IMR-90 (cell line): ENCODE measurements around the gene PPA2. TPM values are rescaled to one million over a fixed set of nuclear protein-coding genes. Genes with fewer than 3 reads are reported as not detected.

ENCODE experiments used
- ATAC-seq: fragments of 200-7000 bp; cut with Tn5 transposase; 2 replicates; pipeline ENCODE4 v1.9.1; 2020; ENCODE audit warnings: low read depth, mild to moderate bottlenecking, moderate library complexity
- BruUV-seq: library from RNA; stranded (reverse); fragments of 400-500 nt; replicated peaks from 2 replicates; lab custom pipeline; 2021; lab: Mats Ljungman, UMichigan
- CTCF ChIA-PET: fragments of 300-600 bp; formaldehyde crosslinking; extraction: SDS; loops from one replicate; lab custom pipeline; 2021; ENCODE audit warnings: antibody characterized with exemption; lab: Yijun Ruan, JAX
- POLR2A ChIA-PET: fragments of 300-600 bp; sonication (Branson Sonifier 250); formaldehyde crosslinking; loops from one replicate; lab custom pipeline; 2022; ENCODE audit warnings: antibody characterized with exemption; ENCODE audit not compliant: unreplicated experiment; lab: Charles Lee
- DNase-seq: peaks from one replicate; pipeline ENCODE4 v3.0.0; 2013
- H2AFZ ChIP-seq: replicated peaks from 2 replicates; pipeline ENCODE3; 2013; ENCODE audit warnings: low read length, mild to moderate bottlenecking; ENCODE audit not compliant: poor library complexity
- H2AK5ac ChIP-seq: 2 replicates; pipeline ENCODE4 v1.6.1; 2013; ENCODE audit warnings: low read depth, low read length, inconsistent platforms
- H2AK9ac ChIP-seq: replicated peaks from 2 replicates; pipeline ENCODE3; 2013; ENCODE audit warnings: mild to moderate bottlenecking, low read depth, low read length, moderate library complexity; ENCODE audit not compliant: poor library complexity
- H2BK120ac ChIP-seq: 2 replicates; pipeline ENCODE4 v1.6.1; 2013; ENCODE audit warnings: low read depth, low read length, inconsistent platforms
- H2BK15ac ChIP-seq: 3 replicates; pipeline ENCODE4 v1.6.1; 2013; ENCODE audit warnings: low read depth, low read length, inconsistent platforms
- H2BK20ac ChIP-seq: 2 replicates; pipeline ENCODE4 v1.6.1; 2013; ENCODE audit warnings: low read depth, mild to moderate bottlenecking, inconsistent platforms, low read length, moderate library complexity
- H2BK5ac ChIP-seq: 2 replicates; pipeline ENCODE4 v1.6.1; 2013; ENCODE audit warnings: mild to moderate bottlenecking, low read depth, low read length, inconsistent platforms; ENCODE audit not compliant: poor library complexity, severe bottlenecking
- H3K14ac ChIP-seq: replicated peaks from 2 replicates; pipeline ENCODE4 v1.6.1; 2013; ENCODE audit warnings: low read depth, low read length, inconsistent platforms
- H3K18ac ChIP-seq: 2 replicates; pipeline ENCODE4 v1.6.1; 2013; ENCODE audit warnings: low read depth, low read length, control low read depth
- H3K23ac ChIP-seq: 2 replicates; pipeline ENCODE4 v1.6.1; 2013; ENCODE audit warnings: low read depth, low read length, inconsistent platforms
- H3K27ac ChIP-seq: 2 replicates; pipeline ENCODE4 v1.5.1; 2013; ENCODE audit warnings: mild to moderate bottlenecking, control low read depth, low read length; ENCODE audit not compliant: insufficient read depth
- H3K27me3 ChIP-seq: 2 replicates; pipeline ENCODE4 v1.6.1; 2013; ENCODE audit warnings: low read length; ENCODE audit not compliant: control insufficient read depth, insufficient read depth
- H3K36me3 ChIP-seq: 2 replicates; pipeline ENCODE4 v1.6.1; 2013; ENCODE audit warnings: low read length, mixed read lengths; ENCODE audit not compliant: control insufficient read depth, insufficient read depth
- H3K4ac ChIP-seq: 2 replicates; pipeline ENCODE4 v1.6.1; 2013; ENCODE audit warnings: low read depth, low read length, inconsistent platforms
- H3K4me1 ChIP-seq: 2 replicates; pipeline ENCODE4 v1.6.1; 2013; ENCODE audit warnings: low read length, mixed read lengths; ENCODE audit not compliant: control insufficient read depth, insufficient read depth
- H3K4me2 ChIP-seq: 2 replicates; pipeline ENCODE4 v1.6.1; 2013; ENCODE audit warnings: low read depth, mild to moderate bottlenecking, control low read depth, low read length, moderate library complexity
- H3K4me3 ChIP-seq: 2 replicates; pipeline ENCODE4 v1.5.1; 2013; ENCODE audit warnings: low read depth, mild to moderate bottlenecking, control low read depth, low read length, moderate library complexity; ENCODE audit not compliant: insufficient read depth
- H3K56ac ChIP-seq: 2 replicates; pipeline ENCODE4 v1.6.1; 2013; ENCODE audit warnings: low read length, inconsistent platforms; ENCODE audit not compliant: insufficient read depth; ENCODE audit errors: extremely low read depth
- H3K79me1 ChIP-seq, 2 experiments: 2 replicates each; pipeline ENCODE4 v1.6.1; 2013; ENCODE audit warnings: low read length in 2 of 2, inconsistent platforms in 1 of 2, low read depth in 1 of 2
- H3K9ac ChIP-seq: 2 replicates; pipeline ENCODE4 v1.6.1; 2013; ENCODE audit warnings: low read depth, low read length, control low read depth
- H3K9me1 ChIP-seq: 2 replicates; pipeline ENCODE4 v1.6.1; 2013; ENCODE audit warnings: low read length, inconsistent platforms; ENCODE audit not compliant: insufficient read depth
- H3K9me3 ChIP-seq: 2 replicates; pipeline ENCODE4 v1.6.1; 2013; ENCODE audit warnings: low read length; ENCODE audit not compliant: control insufficient read depth, insufficient read depth
- H4K20me1 ChIP-seq: 2 replicates; pipeline ENCODE4 v1.6.1; 2013; ENCODE audit warnings: low read length, inconsistent platforms; ENCODE audit not compliant: insufficient read depth
- H4K5ac ChIP-seq: 2 replicates; pipeline ENCODE4 v1.6.1; 2013; ENCODE audit warnings: mild to moderate bottlenecking, low read depth, low read length, control low read depth
- H4K8ac ChIP-seq, 2 experiments: 2 replicates each; pipeline ENCODE4 v1.6.1; 2013; ENCODE audit warnings: low read depth in 2 of 2, low read length in 2 of 2, control low read depth in 1 of 2, inconsistent platforms in 1 of 2
- H4K91ac ChIP-seq: 2 replicates; pipeline ENCODE4 v1.6.1; 2013; ENCODE audit warnings: low read depth, low read length, inconsistent platforms; ENCODE audit not compliant: insufficient read depth
- NFE2L2 ChIP-seq: fragments of 150-350 bp; IDR thresholded peaks from 2 replicates; pipeline ENCODE4 v1.6.1; 2016; ENCODE audit warnings: low read depth, mild to moderate bottlenecking, low read length
- RAD21 ChIP-seq: IDR thresholded peaks from 2 replicates; pipeline ENCODE4 v1.6.1; 2012; ENCODE audit warnings: low read length, improper control_type of control experiment
- SMC3 ChIP-seq: fragments of 150-350 bp; IDR thresholded peaks from 2 replicates; pipeline ENCODE4 v1.6.1; 2016; ENCODE audit warnings: low read depth, mild to moderate bottlenecking, antibody characterized with exemption, low read length, moderate library complexity
- WGBS, 2 experiments: methylation state at CpG; one replicate each; pipeline versions ENCODE4 v1.1.5 to v1.1.7; 2013; ENCODE audit warnings: missing lambda C conversion rate in 2 of 2; ENCODE audit not compliant: insufficient read length in 1 of 2; ENCODE audit errors: extremely low coverage in 2 of 2; 5-methylcytosine and 5-hydroxymethylcytosine counted together
- dilution Hi-C: fragments of 300-500 bp; cut with HindIII; formaldehyde crosslinking; loops from one replicate; pipeline ENCODE4 v1.14.3; 2018; ENCODE audit warnings: low sequenced_read_pairs; ENCODE audit not compliant: unreplicated experiment
- in situ Hi-C: fragments of 300-500 bp; cut with MboI; formaldehyde crosslinking; loops from 3 replicates; pipeline ENCODE4 v1.14.3; 2019; ENCODE audit warnings: low sequenced_read_pairs, inconsistent platforms, mixed read lengths
- intact Hi-C: fragments of 100-400 bp; cut with micrococcal nuclease; formaldehyde crosslinking; loops from 2 replicates; pipeline ENCODE4 v1.10.0; 2022
- microRNA-seq, 2 experiments: library from miRNA; stranded (forward) in 1 of 2; unstranded in 1 of 2; fragments of 10-50 nt in 1 of 2; fragments of <30 nt in 1 of 2; gene quantifications in 1 of 2; microRNA quantifications in 1 of 2; one replicate each; pipeline versions ENCODE3 to v1.1.0; 2013 to 2020; ENCODE audit not compliant: insufficient read depth in 1 of 2, insufficient read length in 1 of 2, unreplicated experiment in 1 of 2
- polyA plus RNA-seq, 3 experiments: library from polyadenylated mRNA; depleted of rRNA; stranded (reverse); fragments of >200 nt; gene quantifications; 2 replicates each; pipeline ENCODE4 v1.2.3, GENCODE V29; 2012; ENCODE audit warnings: low replicate concordance in 1 of 3
- small RNA-seq, 5 experiments: library from RNA; depleted of rRNA; stranded (forward); fragments of <200 nt; gene quantifications; one replicate each; pipeline ENCODE3, GENCODE V24; 2012
- total RNA-seq: library from RNA; depleted of rRNA; stranded (reverse); fragments of >200 nt; gene quantifications from 2 replicates; pipeline ENCODE4 v1.2.3, GENCODE V29; 2012; rRNA removed
- TF ChIP-seq, protein P1 (sequence below): fragments of 150-350 bp; IDR thresholded peaks from 2 replicates; pipeline ENCODE4 v1.6.1; 2017; ENCODE audit warnings: mild to moderate bottlenecking, antibody characterized with exemption, low read length, low read depth

PPA2 gene
- total and polyA plus RNA-seq, 2 of the 4 experiments (the other 2 are of a cell fraction) = 43.1 to 52.5 TPM

DNA sequence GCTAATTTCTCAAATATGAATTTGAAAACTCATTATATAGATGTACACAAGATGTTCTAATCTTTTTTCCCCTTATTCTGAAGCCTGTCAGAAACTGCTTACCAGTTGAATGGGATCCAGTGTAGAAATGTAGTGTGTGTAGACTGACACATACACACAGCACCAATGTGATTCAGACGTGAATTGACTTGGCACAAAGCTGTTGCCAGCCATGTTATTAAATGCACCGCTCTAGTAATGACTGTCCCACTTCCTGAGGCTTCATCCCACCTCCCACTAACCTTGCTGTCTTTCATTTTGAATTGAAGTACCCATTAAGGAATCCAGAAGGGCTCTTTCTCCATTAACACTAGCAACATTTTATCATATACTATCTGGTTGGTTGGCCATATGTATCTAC is 146.6 kb downstream of the PPA2 start:
- WGBS, 2 experiments = 100% methylated on average over 1 of the region's 2 CpGs; no CpG with 5 or more reads in 1 of the 2 experiments
- no peak overlapping the region for H2BK120ac ChIP-seq
- H3K36me3 ChIP-seq = no peaks in the 10 kb centered on the region
- H2BK5ac ChIP-seq = no peak overlapping the region
- intact Hi-C loops = no loop called here
- no peak overlapping the region for H2BK15ac ChIP-seq
- no peak for DNase-seq
- H3K18ac ChIP-seq = no peak overlapping the region
- H2BK20ac ChIP-seq = no peak overlapping the region
- H3K4me3 ChIP-seq = no peak overlapping the region
- H3K9me3 ChIP-seq = no peaks in the 10 kb centered on the region
- no peak overlapping the region for H3K27ac ChIP-seq
- H3K4ac ChIP-seq = no peak overlapping the region
- no peak overlapping the region for H2AFZ ChIP-seq
- H2AK5ac ChIP-seq = no peak overlapping the region
- in situ Hi-C loops = no loop called here
- no peak overlapping the region for H3K23ac ChIP-seq
- H4K5ac ChIP-seq = no peak overlapping the region
- H3K27me3 ChIP-seq = no peaks in the 10 kb centered on the region
- no peaks in the 10 kb centered on the region for H3K79me1 ChIP-seq
- ATAC-seq = no peak
- BruUV-seq = no TSS peak
- H3K56ac ChIP-seq = no peak overlapping the region
- CTCF ChIA-PET = no interaction called here
- dilution Hi-C loops = no loop called here
- no peaks in the 10 kb centered on the region for H3K9me1 ChIP-seq
- no peak overlapping the region for H4K8ac ChIP-seq
- H3K9ac ChIP-seq = no peak overlapping the region
- no peaks in the 10 kb centered on the region for H4K20me1 ChIP-seq
- H3K4me2 ChIP-seq = no peak overlapping the region
- TF ChIP-seq, protein P1, sequence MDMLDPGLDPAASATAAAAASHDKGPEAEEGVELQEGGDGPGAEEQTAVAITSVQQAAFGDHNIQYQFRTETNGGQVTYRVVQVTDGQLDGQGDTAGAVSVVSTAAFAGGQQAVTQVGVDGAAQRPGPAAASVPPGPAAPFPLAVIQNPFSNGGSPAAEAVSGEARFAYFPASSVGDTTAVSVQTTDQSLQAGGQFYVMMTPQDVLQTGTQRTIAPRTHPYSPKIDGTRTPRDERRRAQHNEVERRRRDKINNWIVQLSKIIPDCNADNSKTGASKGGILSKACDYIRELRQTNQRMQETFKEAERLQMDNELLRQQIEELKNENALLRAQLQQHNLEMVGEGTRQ = no peak
- no peak for TF ChIP-seq NFE2L2
- no peak for TF ChIP-seq SMC3
- no peak for TF ChIP-seq RAD21
- no peak overlapping the region for H4K91ac ChIP-seq
- POLR2A ChIA-PET = no interaction called here
- no peaks in the 10 kb centered on the region for H3K4me1 ChIP-seq
- H2AK9ac ChIP-seq = no peak overlapping the region
- H3K14ac ChIP-seq = no peak overlapping the region

Small RNA genes within 50 kb of the gene (microRNA-seq; reads per million reads assigned to microRNA genes)
- not detected for gene RNU6-553P (ENCODE audit: insufficient read depth, insufficient read length)

Small RNA genes within 50 kb of the gene (small RNA-seq; reads per million reads assigned to genes)
- 0 to 24.7 (median 0.15) reads per million in 5 experiments for gene RNU6-553P

Other genes starting within 250 kb of the PPA2 start
- not detected in 2 replicates for gene ARHGEF38, start 78.6 kb upstream of the PPA2 start, total RNA-seq
- not detected in 2 replicates for gene ARHGEF38, start 78.6 kb upstream of the PPA2 start, polyA plus RNA-seq (2012; rRNA removed)
- 30.8 and 36.0 TPM in 2 replicates for gene INTS12, start 234.6 kb upstream of the PPA2 start, total RNA-seq
- 27.5 and 27.7 TPM in 2 replicates for gene INTS12, start 234.6 kb upstream of the PPA2 start, polyA plus RNA-seq (2012; rRNA removed)
- gene GSTCD, start 234.7 kb upstream of the PPA2 start, total RNA-seq = 16.7 and 20.3 TPM in 2 replicates
- gene GSTCD, start 234.7 kb upstream of the PPA2 start, polyA plus RNA-seq (2012; rRNA removed) = 4.1 and 5.2 TPM in 2 replicates